H9 (cell line): ENCODE results near the gene GSTP1. TPM values are rescaled to one million over a fixed set of nuclear protein-coding genes. Genes with fewer than 3 reads are reported as not detected.
"Not testable (repeated sequence)": the region's sequence is repeated elsewhere in the genome, so short reads cannot be mapped to it uniquely, and the experiment has no call there.

Source experiments
- DNase-seq: peaks from one replicate; pipeline ENCODE4 v3.0.0-alpha.2; 2017
- H2AFZ ChIP-seq: one replicate; pipeline ENCODE4 v1.6.1; 2013; ENCODE audit warnings: mild to moderate bottlenecking, low read length, control low read depth, moderate library complexity
- H2AK5ac ChIP-seq: 2 replicates; pipeline ENCODE4 v1.6.1; 2013; ENCODE audit warnings: low read length, control low read depth, mixed read lengths; ENCODE audit not compliant: insufficient read length
- H2BK120ac ChIP-seq: one replicate; pipeline ENCODE4 v1.6.1; 2013; ENCODE audit warnings: low read depth, mild to moderate bottlenecking, low read length, control low read depth, inconsistent platforms; ENCODE audit not compliant: poor library complexity, severe bottlenecking
- H2BK12ac ChIP-seq: 2 replicates; pipeline ENCODE4 v1.6.1; 2013; ENCODE audit warnings: low read length, control low read depth, mixed read lengths, low read depth; ENCODE audit not compliant: insufficient read length
- H2BK15ac ChIP-seq: 2 replicates; pipeline ENCODE4 v1.6.1; 2013; ENCODE audit warnings: low read depth, low read length, control low read depth
- H2BK20ac ChIP-seq: one replicate; pipeline ENCODE4 v1.6.1; 2013; ENCODE audit warnings: low read depth, mild to moderate bottlenecking, low read length, control low read depth, inconsistent platforms; ENCODE audit not compliant: poor library complexity, severe bottlenecking
- H2BK5ac ChIP-seq: 2 replicates; pipeline ENCODE4 v1.6.1; 2013; ENCODE audit warnings: low read length, control low read depth, mixed read lengths; ENCODE audit not compliant: insufficient read length
- H3K14ac ChIP-seq: 2 replicates; pipeline ENCODE4 v1.6.1; 2013; ENCODE audit warnings: low read length, control low read depth; ENCODE audit not compliant: insufficient read depth
- H3K18ac ChIP-seq: 2 replicates; pipeline ENCODE4 v1.6.1; 2013; ENCODE audit warnings: low read depth, mild to moderate bottlenecking, mixed read lengths, low read length, control low read depth; ENCODE audit not compliant: insufficient read length
- H3K23ac ChIP-seq: 2 replicates; pipeline ENCODE4 v1.6.1; 2013; ENCODE audit warnings: low read length, control low read depth, mixed read lengths, low read depth; ENCODE audit not compliant: insufficient read length
- H3K23me2 ChIP-seq: 2 replicates; pipeline ENCODE4 v1.6.1; 2013; ENCODE audit warnings: low read depth, mild to moderate bottlenecking, mixed read lengths, low read length, control low read depth; ENCODE audit not compliant: insufficient read length, poor library complexity, severe bottlenecking
- H3K27ac ChIP-seq: 2 replicates; pipeline ENCODE4 v1.5.1; 2013; ENCODE audit warnings: low read length, control low read depth, mixed read lengths, low read depth; ENCODE audit not compliant: insufficient read length
- H3K27me3 ChIP-seq: 2 replicates; pipeline ENCODE4 v1.6.1; 2013; ENCODE audit warnings: low read length, control low read depth, inconsistent platforms; ENCODE audit not compliant: insufficient read depth
- H3K4ac ChIP-seq: 2 replicates; pipeline ENCODE4 v1.6.1; 2013; ENCODE audit warnings: low read depth, mild to moderate bottlenecking, control low read depth, inconsistent platforms, low read length, moderate library complexity
- H3K4me1 ChIP-seq: 2 replicates; pipeline ENCODE4 v1.6.1; 2013; ENCODE audit warnings: low read length, control low read depth, inconsistent platforms; ENCODE audit not compliant: insufficient read depth
- H3K4me2 ChIP-seq: 2 replicates; pipeline ENCODE4 v1.6.1; 2013; ENCODE audit warnings: low read length, control low read depth, mixed read lengths; ENCODE audit not compliant: insufficient read length, insufficient read depth
- H3K56ac ChIP-seq: 2 replicates; pipeline ENCODE4 v1.6.1; 2013; ENCODE audit warnings: low read depth, mild to moderate bottlenecking, mixed read lengths, low read length, control low read depth; ENCODE audit not compliant: insufficient read length
- H3K79me1 ChIP-seq: 2 replicates; pipeline ENCODE4 v1.6.1; 2013; ENCODE audit warnings: low read depth, mild to moderate bottlenecking, moderate library complexity, low read length, control low read depth, inconsistent platforms; ENCODE audit not compliant: insufficient read depth, poor library complexity, severe bottlenecking
- H3K79me2 ChIP-seq: 2 replicates; pipeline ENCODE4 v1.6.1; 2013; ENCODE audit warnings: low read length, control low read depth, inconsistent platforms; ENCODE audit not compliant: insufficient read depth
- H3K9ac ChIP-seq: 2 replicates; pipeline ENCODE4 v1.6.1; 2013; ENCODE audit warnings: low read length, control low read depth, mixed read lengths; ENCODE audit not compliant: insufficient read length; ENCODE audit errors: extremely low read depth
- H3K9me3 ChIP-seq: one replicate; pipeline ENCODE4 v1.6.1; 2013; ENCODE audit warnings: low read depth, low read length, inconsistent platforms; ENCODE audit not compliant: control insufficient read depth
- H3T11ph ChIP-seq: one replicate; pipeline ENCODE4 v1.6.1; 2013; ENCODE audit warnings: mild to moderate bottlenecking, low read length, control low read depth, inconsistent platforms
- H4K20me1 ChIP-seq: one replicate; pipeline ENCODE4 v1.6.1; 2013; ENCODE audit not compliant: control insufficient read depth, insufficient read length, insufficient read depth
- H4K5ac ChIP-seq: 2 replicates; pipeline ENCODE4 v1.6.1; 2013; ENCODE audit warnings: low read depth, mild to moderate bottlenecking, mixed read lengths, low read length, control low read depth; ENCODE audit not compliant: insufficient read length
- H4K8ac ChIP-seq: replicated peaks from 2 replicates; pipeline ENCODE4 v1.6.1; 2013; ENCODE audit warnings: low read length, control low read depth, mixed read lengths, low read depth; ENCODE audit not compliant: insufficient read length
- H4K91ac ChIP-seq: 2 replicates; pipeline ENCODE4 v1.6.1; 2013; ENCODE audit warnings: low read depth, mild to moderate bottlenecking, moderate library complexity, mixed read lengths, low read length, control low read depth; ENCODE audit not compliant: insufficient read length
- H3K27ac Mint-ChIP-seq, 3 experiments: 2 replicates in 2 of 3; 3 replicates in 1 of 3; pipeline ENCODE4 v1.8.0; 2020 to 2021; ENCODE audit warnings: mixed read lengths in 3 of 3, mild to moderate bottlenecking in 1 of 3, moderate library complexity in 1 of 3
- H3K27me3 Mint-ChIP-seq: 2 replicates; pipeline ENCODE4 v1.8.0; 2021; ENCODE audit warnings: low read depth, mild to moderate bottlenecking, moderate library complexity, mixed read lengths
- H3K36me3 Mint-ChIP-seq, 3 experiments: 2 replicates in 2 of 3; 3 replicates in 1 of 3; pipeline ENCODE4 v1.8.0; 2020 to 2021; ENCODE audit warnings: low read depth in 3 of 3, mixed read lengths in 3 of 3; ENCODE audit not compliant: insufficient read depth in 1 of 3
- H3K4me1 Mint-ChIP-seq, 2 experiments: 2 replicates each; pipeline ENCODE4 v1.8.0; 2020; ENCODE audit warnings: mixed read lengths in 2 of 2
- H3K4me3 Mint-ChIP-seq, 2 experiments: 2 replicates in 1 of 2; 3 replicates in 1 of 2; pipeline ENCODE4 v1.8.0; 2020 to 2021; ENCODE audit warnings: mild to moderate bottlenecking in 2 of 2, mixed read lengths in 2 of 2, moderate library complexity in 1 of 2
- H3K9me3 Mint-ChIP-seq, 2 experiments: 2 replicates in 1 of 2; 3 replicates in 1 of 2; pipeline ENCODE4 v1.8.0; 2020; ENCODE audit warnings: mild to moderate bottlenecking in 2 of 2, mixed read lengths in 2 of 2, moderate library complexity in 1 of 2
- WGBS: extraction: QIAGEN DNeasy Blood & Tissue Kit; methylation state at CpG from one replicate; pipeline ENCODE4 v1.1.7; 2013; ENCODE audit warnings: missing lambda C conversion rate, low lambda C conversion rate, mixed read lengths; ENCODE audit not compliant: insufficient read length; ENCODE audit errors: extremely low coverage; 5-methylcytosine and 5-hydroxymethylcytosine counted together
- total RNA-seq: library from RNA; stranded (reverse); gene quantifications from 2 replicates; pipeline ENCODE4 v1.2.1, GENCODE V29; 2021

The GSTP1 gene
- total RNA-seq, 1 experiment from 2014 or later, result 1,469 TPM

DNA sequence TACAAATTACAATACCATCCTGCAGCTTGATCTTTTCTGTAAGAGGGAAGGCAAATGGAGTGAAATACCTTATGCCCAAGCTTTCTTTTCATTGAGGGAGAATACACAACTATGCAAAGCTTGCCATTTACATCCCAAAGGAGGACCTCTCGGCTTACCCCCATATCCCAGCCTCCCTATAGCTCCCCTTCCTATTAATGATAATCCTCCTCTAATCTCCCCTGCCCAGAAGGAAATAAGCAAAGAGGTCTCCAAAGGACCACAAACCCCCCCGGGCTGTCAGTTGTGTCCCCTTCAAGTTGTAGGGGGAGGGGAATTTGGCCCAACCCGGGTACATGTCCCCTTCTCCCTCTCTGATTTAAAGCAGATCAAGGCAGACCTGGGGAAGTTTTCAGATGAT, 38.3 kb downstream of the GSTP1 start:
- not testable (repeated sequence) for H2BK5ac ChIP-seq, H3K23me2 ChIP-seq, H2AFZ ChIP-seq, H4K91ac ChIP-seq, H3K9me3 Mint-ChIP-seq, H3K9me3 ChIP-seq, H3K27ac ChIP-seq, H2BK20ac ChIP-seq, H2BK12ac ChIP-seq, H4K5ac ChIP-seq, H2BK120ac ChIP-seq, H3K23ac ChIP-seq, H4K8ac ChIP-seq, H2BK15ac ChIP-seq, H3T11ph ChIP-seq, H4K20me1 ChIP-seq, H3K79me2 ChIP-seq, H3K4me1 ChIP-seq, H3K79me1 ChIP-seq, H3K14ac ChIP-seq, H3K27me3 ChIP-seq, H2AK5ac ChIP-seq, H3K18ac ChIP-seq, H3K4ac ChIP-seq, H3K56ac ChIP-seq, H3K9ac ChIP-seq
- peaks cover 39% of the 10 kb centered on the region for H3K27me3 Mint-ChIP-seq
- H3K4me3 Mint-ChIP-seq, result peak overlapping the region; percentile 88 to 93
- peaks cover 15 to 42% (median 32%) of the 10 kb centered on the region in 3 experiments for H3K36me3 Mint-ChIP-seq
- H3K4me1 Mint-ChIP-seq, result peaks cover 48 to 56% of the 10 kb centered on the region in 2 experiments
- no CpG with 5 or more reads among the region's 3 CpGs for WGBS
- peak; percentile 57 for DNase-seq
- H3K4me2 ChIP-seq, result peak overlapping the region; percentile 92
- H3K27ac Mint-ChIP-seq, result peak overlapping the region; percentile 94 to 97 (median 94)

- H3K4ac ChIP-seq, H2BK5ac ChIP-seq, H3K23ac ChIP-seq, H4K5ac ChIP-seq, H3K27me3 ChIP-seq, H3K79me1 ChIP-seq, H2BK20ac ChIP-seq, H3K9me3 Mint-ChIP-seq, H2BK15ac ChIP-seq, H2AFZ ChIP-seq, H4K20me1 ChIP-seq, H2BK12ac ChIP-seq, H3K9ac ChIP-seq, H3K27ac Mint-ChIP-seq, H3K27ac ChIP-seq, H3K56ac ChIP-seq, H3K14ac ChIP-seq, H4K91ac ChIP-seq, H4K8ac ChIP-seq, H3K4me1 ChIP-seq, H2BK120ac ChIP-seq, H3K18ac ChIP-seq, H3T11ph ChIP-seq, H3K23me2 ChIP-seq, H3K4me2 ChIP-seq, H3K79me2 ChIP-seq, H2AK5ac ChIP-seq, H3K9me3 ChIP-seq: not testable (repeated sequence)
- H3K4me1 Mint-ChIP-seq, result peaks cover 44 to 52% of the 10 kb centered on the region in 2 experiments
- H3K4me3 Mint-ChIP-seq, result peak overlapping the region; percentile 88 to 93
- no CpG with 5 or more reads among the region's 7 CpGs for WGBS
- DNase-seq, result peak; percentile 29
- H3K27me3 Mint-ChIP-seq, result peaks cover 33% of the 10 kb centered on the region
- H3K36me3 Mint-ChIP-seq, result peaks cover 20 to 43% (median 40%) of the 10 kb centered on the region in 3 experiments
Measured at GRCh38 chr11:67622905-67623304, 39.3 kb downstream of the GSTP1 start.
